ENCODE data around the gene GID8.
"Not testable (repeated sequence)": the region's sequence is repeated elsewhere in the genome, so short reads cannot be mapped to it uniquely, and the experiment has no call there.

GID8 gene

DNA sequence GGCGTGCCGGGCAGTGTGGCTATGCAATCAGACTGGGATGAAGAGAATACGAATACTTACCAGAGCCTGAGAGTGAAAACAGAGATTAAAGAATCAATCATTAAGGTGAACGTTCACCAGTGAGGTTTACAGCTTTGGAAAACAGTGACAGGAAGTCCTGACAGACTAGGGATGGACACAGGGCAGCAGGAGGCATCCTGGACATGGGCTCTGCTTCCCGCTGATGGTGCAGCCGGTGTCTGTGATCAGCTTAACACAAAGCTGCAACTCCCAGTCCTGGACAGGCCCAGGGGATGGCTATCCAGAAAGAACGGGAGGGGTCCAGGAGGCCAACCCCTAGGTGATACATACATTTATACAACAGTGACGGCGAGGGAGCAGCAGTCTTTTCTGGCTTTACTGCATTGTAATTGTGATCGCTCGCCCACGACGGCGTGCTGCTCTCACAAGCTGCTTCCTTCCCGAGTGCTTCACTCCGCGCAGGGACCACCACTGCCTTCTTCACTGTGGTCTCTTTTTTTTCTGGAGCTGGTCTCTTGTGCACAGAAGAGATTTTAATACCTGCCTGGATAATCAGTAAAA, 32.3 kb upstream of the GID8 start:
- no peak for FAIRE-seq

DNA sequence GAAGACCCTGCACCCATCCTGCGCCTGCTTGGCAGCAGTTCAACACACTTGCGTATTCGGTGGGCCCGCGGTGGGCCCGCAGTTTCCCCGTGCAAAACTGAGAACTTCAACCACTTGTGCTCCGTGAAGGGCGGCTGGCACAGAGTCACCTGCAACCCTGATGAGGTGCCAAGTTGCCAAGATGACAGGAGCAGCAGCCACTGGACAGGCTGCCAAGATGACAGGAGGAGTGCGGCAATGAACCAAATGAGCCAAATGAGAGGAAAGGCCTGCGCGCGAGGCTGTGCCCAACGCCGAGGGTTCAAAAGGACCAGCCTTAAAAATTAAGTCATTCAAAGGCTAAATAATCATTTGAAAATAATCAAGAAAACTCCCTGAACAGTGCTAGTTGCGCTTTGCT, 31.7 kb upstream of the GID8 start:
- no peak for FAIRE-seq

GRCh38 chr20:62906647-62907375, 31.1 kb upstream of the GID8 start:
- no peak for FAIRE-seq

DNA sequence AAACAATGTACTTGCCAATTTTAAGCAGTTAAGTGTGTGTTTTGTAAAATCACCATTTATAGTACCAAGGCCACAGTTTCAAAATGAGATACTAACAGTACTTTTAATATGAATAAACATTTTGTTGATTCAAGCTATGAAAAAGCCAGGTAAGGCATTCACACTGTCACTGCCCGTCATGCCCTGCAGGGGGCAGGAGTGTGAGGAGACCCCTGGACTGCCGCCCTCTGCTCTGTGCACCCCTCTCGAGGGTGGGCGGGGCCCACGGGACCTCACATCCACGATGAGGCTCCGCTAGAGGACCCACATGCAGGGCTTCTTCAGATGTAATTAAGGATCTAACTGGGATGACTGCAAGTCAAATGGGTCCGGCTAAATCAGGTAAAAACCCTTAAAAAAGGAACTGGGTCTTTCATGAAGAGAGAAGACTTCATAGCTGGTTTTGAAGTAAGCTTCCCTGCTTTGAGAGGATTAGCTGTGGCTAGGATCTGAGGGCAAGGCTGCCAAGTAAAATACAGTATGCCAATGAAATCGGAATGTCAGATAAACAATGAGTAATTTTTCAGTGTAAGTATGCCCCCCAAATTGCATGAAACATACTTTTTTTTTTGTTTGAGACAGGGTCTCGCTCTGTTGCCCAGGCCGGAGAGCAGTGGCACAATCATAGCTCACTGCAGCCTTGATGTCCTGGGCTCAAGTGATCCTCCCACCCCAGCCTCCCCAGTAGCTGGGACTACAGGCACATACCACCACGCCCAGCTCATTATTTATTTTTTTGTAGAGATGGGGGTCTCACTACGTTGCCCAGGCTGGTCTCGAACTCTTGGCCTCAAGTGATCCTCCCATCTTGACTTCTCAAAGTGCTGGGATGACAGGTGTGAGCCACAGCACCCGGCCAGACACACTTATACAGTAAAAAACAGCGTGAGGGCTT, 30.3 kb upstream of the GID8 start:
- no peak for FAIRE-seq

GRCh38 chr20:62908971-62909791, 28.8 kb upstream of the GID8 start:
- no peak for FAIRE-seq

GRCh38 chr20:62910217-62910766, 27.7 kb upstream of the GID8 start:
- no peak for FAIRE-seq

- no peak for FAIRE-seq
Measured at GRCh38 chr20:62910777-62911497, 27.0 kb upstream of the GID8 start.

DNA sequence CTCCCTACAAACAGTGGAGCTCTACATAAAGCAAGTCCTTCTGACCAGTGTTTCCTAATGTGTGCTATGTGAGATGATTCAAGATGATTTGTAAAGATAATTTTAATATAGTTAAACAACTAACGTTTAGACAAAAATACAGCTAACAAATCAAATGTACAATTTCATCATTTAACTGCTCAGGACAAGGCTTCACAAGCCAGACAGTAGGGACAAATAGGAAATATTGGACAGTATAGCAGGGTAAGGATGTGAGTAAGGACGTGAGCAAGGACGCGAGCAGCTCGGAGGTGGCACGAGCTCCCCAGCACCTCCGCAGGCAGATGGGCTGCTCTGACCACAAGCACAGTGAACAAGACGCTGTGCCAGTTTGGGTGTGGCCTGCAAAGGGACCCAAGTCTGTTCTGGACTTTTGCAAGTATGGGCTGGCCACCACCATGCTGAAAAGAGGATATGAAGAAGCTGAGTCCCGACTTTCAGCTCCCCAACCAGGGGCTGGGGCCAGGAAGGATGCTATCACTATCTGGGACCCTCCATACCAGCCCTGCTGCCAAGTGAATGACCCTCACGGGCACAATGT, 26.2 kb upstream of the GID8 start:
- no peak for FAIRE-seq

- FAIRE-seq: no peak
Measured at GRCh38 chr20:62913043-62913630, 24.8 kb upstream of the GID8 start.

- no peak for FAIRE-seq
Measured at GRCh38 chr20:62914436-62914835, 23.5 kb upstream of the GID8 start.

DNA sequence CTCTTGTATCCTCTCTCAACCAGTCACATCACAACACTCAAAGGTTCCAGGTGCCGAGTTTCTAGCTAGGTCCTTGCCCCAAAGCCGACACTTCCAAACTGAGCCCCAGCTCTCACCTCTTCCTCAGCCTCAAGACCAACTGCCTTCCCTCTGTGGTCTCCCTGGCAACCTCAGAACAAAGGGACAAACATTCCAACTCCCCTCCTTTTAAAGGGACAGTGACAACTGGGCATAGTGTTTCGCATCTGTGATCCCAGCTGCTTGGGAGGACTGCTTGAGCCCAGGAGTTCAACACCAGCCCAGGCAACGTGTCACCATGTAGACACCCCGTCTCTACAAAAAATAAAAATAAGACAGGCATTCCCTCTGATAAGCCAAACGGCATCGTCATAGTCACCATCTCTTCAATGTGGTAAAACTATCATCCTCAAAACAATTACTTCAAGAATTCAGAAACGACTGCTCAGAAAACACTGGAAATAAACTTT, 22.9 kb upstream of the GID8 start:
- no peak for FAIRE-seq

DNA sequence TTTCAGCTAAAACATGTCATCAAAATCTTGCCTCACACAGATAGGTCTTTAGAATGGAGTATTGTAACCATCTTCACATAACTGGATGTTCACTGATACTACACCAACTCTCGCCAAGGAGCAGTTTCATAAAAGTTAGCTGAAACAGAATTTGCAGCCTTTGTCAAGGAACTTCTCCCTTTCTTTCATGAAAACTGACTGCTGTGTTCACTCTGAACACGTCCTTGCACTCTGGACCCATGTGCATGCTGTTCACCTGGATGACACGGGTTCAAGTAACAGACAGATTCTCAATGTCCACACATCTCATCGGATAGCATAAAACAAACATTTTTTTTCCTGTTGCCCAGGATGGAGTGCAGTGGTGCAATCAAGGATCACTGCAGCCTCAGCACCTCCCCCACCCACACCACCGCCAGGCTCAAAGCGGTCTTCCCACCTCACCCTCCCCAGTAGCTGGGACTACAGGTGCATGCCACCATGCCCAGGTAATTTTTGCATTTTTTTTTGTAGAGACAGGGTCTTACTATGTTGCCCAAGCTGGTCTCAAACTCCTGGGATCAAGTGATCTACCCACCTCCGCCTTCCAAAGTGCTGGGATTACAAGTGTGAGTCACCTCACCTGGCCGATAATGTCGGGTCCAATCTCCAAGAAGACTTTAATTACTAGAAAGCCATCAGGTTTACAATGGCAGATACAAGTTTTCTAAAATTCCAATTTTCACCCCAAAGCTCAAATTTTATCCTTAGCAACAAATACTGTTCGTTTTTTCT, 21.1 kb upstream of the GID8 start:
- FAIRE-seq: no peak

DNA sequence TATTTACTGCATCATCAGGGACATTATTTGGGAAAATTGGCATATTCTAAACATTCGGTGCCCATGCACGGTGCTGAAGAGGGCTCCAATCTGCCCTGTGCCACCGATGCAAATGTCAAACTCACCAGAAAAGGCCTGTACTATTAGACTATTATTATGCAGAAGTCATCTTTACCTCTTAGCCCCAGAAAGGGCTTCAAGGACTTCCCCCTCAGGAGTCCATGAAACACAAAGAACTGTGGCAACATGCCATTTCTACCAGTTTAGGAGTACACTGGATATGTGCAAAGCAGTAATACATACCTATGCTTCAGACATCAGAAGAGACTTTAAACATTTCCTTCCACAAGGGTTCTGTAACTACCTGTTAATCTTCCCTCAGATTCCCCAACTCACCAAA, 20.2 kb upstream of the GID8 start:
- FAIRE-seq: no peak

GRCh38 chr20:62918147-62918546, 19.8 kb upstream of the GID8 start:
- FAIRE-seq: no peak

DNA sequence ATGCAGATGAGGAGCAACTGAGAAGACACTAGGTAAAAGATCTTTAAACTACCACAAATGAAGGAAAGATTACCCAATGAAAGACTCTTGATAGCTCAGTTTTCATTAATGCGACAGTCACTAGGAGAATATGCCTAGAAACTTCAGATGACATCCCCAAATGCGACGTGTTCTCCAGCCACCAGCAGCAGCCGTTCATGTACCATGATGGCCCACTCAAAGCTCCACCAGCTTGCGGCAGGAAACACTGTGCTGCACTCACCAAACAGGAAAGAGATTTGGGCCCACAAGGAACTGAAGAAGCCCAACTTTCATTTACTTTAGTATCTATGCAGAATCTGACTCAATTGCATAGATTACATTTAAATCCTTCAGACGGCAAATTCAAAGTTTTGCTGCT, 19.1 kb upstream of the GID8 start:
- no peak for FAIRE-seq

- FAIRE-seq: no peak
Measured at GRCh38 chr20:62920039-62920645, 17.8 kb upstream of the GID8 start.

DNA sequence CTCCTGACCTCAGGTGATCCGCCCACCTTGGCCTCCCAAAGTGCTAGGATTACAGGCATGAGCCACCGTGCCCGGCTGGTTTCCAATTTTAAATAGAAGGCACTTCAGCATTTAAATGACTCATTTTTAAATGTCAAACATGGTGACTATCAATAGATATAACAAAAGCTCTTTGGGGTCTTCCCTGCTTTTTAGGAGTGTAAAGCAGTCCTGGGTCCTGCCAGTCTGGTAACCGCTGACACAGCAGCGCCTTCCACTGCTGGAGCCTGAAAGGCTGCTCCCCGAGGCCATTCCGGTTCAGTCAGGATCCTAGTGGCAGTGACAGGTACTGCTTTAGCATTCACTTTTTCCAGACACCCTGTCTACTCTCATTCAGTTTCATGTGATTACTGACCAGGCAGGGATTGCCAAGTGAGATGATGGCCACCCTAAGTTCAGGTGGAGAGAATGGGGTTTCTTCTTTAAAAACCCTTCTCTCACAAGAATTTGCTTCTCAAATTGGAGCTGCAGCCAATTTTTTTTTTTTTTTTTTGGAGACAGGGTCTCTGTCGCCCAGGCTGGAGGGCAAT, 16.7 kb upstream of the GID8 start:
- no peak for FAIRE-seq

- no peak for FAIRE-seq
Measured at GRCh38 chr20:62922451-62922921, 15.5 kb upstream of the GID8 start.

DNA sequence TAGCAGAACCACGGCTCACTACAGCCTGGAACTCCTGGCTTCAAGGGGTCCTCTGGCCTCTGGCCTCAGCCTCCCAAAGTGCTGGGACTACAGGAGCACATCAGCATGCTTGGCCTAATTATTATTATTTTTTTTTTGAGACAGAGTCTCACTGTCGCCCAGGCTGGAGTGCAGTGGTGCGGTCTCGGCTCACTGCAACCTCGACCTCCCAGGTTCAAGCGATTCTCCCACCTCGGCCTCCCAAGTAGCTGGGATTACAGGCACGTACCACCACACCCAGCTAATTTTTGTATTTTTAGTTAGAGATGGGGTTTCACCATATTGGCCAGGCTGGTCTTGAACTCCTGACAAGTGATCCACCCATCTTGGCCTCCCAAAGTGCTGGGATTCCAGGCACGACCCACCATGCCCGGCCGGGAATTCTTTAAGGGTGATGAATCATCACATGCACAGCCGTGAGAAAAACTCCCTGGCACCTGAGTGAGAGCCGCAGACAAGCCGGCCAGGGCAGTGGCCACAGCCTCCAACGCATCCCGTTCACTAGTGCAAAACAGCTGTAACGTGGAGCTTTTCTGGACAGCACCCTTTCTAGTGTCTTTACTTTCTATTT, 14.8 kb upstream of the GID8 start:
- not testable (repeated sequence) for FAIRE-seq

Data from A204.1 (cell line).